ENCODE results near the gene REEP3.

DNA sequence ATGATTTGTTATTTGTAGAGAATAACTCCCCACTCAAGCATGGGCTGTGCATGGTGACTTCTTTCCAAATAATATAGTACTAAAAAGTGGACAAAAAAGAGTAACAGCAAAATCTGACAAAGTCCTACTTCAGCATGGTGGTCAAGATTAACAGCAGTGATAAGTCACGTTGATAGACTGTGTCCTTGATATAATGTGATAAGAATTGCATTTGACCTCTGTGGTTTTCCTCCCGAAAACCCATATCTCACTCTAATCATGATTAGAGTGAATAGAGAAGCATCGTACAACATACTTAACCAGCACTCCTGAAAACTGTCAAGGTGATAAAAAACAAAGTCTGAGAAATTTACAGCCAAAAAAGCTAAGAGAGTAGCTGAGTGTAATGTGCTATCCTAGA is 42.4 kb downstream of the REEP3 start:
- TF ChIP-seq TAF1 (IDR thresholded peaks at IDR 0.05; ENCODE audit: borderline replicate concordance, insufficient read depth, low read length) (no peak), POLR2AphosphoS5 (IDR thresholded peaks at IDR 0.05; ENCODE audit: low read depth, low read length) (no peak), SIN3A (IDR thresholded peaks at IDR 0.05; ENCODE audit: borderline replicate concordance, insufficient read depth, low read length) (no peak)
- TF ChIP-seq, protein P1, sequence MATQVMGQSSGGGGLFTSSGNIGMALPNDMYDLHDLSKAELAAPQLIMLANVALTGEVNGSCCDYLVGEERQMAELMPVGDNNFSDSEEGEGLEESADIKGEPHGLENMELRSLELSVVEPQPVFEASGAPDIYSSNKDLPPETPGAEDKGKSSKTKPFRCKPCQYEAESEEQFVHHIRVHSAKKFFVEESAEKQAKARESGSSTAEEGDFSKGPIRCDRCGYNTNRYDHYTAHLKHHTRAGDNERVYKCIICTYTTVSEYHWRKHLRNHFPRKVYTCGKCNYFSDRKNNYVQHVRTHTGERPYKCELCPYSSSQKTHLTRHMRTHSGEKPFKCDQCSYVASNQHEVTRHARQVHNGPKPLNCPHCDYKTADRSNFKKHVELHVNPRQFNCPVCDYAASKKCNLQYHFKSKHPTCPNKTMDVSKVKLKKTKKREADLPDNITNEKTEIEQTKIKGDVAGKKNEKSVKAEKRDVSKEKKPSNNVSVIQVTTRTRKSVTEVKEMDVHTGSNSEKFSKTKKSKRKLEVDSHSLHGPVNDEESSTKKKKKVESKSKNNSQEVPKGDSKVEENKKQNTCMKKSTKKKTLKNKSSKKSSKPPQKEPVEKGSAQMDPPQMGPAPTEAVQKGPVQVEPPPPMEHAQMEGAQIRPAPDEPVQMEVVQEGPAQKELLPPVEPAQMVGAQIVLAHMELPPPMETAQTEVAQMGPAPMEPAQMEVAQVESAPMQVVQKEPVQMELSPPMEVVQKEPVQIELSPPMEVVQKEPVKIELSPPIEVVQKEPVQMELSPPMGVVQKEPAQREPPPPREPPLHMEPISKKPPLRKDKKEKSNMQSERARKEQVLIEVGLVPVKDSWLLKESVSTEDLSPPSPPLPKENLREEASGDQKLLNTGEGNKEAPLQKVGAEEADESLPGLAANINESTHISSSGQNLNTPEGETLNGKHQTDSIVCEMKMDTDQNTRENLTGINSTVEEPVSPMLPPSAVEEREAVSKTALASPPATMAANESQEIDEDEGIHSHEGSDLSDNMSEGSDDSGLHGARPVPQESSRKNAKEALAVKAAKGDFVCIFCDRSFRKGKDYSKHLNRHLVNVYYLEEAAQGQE (IDR thresholded peaks at IDR 0.05; ENCODE audit: insufficient read depth in 1 of 2, low read depth in 2 of 2, low read length in 2 of 2): no peak
